ENCODE measurements around the gene ME3. TPM values are rescaled to one million over a fixed set of nuclear protein-coding genes. Genes with fewer than 3 reads are reported as not detected.

ME3 gene
- total and polyA plus RNA-seq, 2 experiments from 2014 or later = 3.5 to 17.2 TPM

DNA sequence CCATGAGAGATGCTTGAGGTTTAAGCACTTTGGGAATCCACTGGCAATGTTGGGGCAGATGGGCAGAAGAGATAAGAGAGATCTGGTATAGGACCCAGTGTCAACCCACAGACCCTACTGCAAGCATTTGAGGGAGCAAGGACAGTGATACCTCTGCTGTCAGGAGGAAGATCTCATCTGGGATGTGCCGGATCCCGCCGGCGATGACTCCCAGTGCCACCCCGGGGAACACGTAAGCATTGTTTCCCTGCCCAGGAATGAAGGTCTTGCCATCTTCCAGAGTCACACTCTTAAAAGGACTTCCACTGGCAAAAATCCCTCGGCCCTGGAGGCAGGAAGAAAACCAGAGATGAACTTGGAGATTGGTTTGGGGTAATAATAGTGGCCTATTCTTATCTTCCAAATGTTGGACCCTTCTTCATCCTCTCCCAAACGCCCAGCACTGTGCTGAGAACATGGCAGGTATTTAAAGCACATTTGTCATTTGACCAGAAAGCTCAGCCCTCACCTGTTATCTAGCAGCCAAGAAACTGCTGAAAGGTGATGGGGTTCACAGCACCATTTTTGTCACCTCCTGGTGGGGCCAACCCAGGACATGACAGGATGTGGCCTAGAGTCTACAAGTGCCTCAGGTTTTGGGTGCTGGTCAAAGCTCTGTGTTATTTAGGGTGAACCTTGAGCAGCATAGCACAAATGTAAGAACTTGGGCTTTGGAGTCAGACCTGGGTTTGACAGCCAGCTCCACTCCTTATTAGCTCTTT lies 226.1 kb downstream of the ME3 start:
- Histone ChIP-seq H3K36me3 (no peaks in the 10 kb centered on the region), H3K4me1 (ENCODE audit: low read depth) (no peaks in the 10 kb centered on the region), H3K27ac (no peak overlapping the region), H3K9me3 (ENCODE audit: low read depth) (no peaks in the 10 kb centered on the region), H3K27me3 (no peaks in the 10 kb centered on the region), H3K4me3 (no peak overlapping the region)
- no peak for DNase-seq (ENCODE audit: low read depth in 1 of 2, low spot score in 1 of 2)
- TF ChIP-seq CTCF (IDR thresholded peaks at IDR 0.05; ENCODE audit: low read depth, low read length) = no peak

DNA sequence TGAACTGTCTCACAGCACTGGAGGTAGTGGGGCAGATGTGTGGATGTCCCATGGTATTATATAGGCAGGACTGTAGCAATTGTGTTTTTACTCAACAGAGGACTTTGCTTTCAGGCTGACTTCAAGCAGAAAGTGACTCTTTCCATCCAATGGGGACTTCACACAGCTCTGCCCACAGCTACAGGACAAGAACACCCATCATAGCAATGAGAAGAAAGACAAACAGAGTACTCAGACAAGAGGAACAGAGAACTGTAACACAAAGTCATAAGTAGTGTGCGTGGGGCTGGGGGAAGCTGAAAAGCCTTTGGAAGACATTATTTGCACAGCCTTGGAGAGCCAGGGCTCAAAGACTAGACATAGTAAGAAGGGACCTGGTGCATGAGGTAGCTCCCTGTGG lies 227.4 kb downstream of the ME3 start:
- no peaks in the 10 kb centered on the region for H3K9me3 ChIP-seq (ENCODE audit: low read depth)
- no peaks in the 10 kb centered on the region for H3K36me3 ChIP-seq
- no peak overlapping the region for H3K4me3 ChIP-seq
- H3K27ac ChIP-seq = no peak overlapping the region
- DNase-seq (ENCODE audit: low read depth in 1 of 2, low spot score in 1 of 2) = no peak
- TF ChIP-seq CTCF (IDR thresholded peaks at IDR 0.05; ENCODE audit: low read depth, low read length) = no peak
- H3K4me1 ChIP-seq (ENCODE audit: low read depth) = no peaks in the 10 kb centered on the region
- no peaks in the 10 kb centered on the region for H3K27me3 ChIP-seq

DNA sequence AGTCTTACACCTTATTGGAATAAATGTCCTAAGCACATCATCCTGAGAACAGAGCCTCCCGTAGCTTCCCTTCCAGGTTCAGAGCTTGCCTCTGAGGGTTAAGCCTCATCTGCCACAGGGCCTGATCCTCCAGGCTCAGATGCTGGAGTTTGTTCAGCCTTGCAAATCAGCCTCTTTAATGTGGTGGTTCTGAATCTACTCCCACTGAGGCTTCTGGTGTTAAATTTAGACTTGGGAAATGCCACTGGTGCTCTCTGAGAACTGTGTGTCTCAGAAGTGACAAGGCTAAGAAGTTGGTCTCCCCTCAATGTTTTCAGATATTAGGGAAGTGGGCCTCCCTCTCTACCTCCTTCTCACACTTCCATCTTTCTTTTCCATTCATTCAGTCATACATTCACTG lies 229.0 kb downstream of the ME3 start:
- Histone ChIP-seq H3K4me3 (no peak overlapping the region), H3K27me3 (no peaks in the 10 kb centered on the region), H3K36me3 (no peaks in the 10 kb centered on the region), H3K9me3 (ENCODE audit: low read depth) (no peaks in the 10 kb centered on the region), H3K4me1 (ENCODE audit: low read depth) (no peaks in the 10 kb centered on the region), H3K27ac (no peak overlapping the region)
- TF ChIP-seq CTCF (IDR thresholded peaks at IDR 0.05; ENCODE audit: low read depth, low read length) = no peak
- DNase-seq (ENCODE audit: low read depth in 1 of 2, low spot score in 1 of 2) = no peak

GRCh38 chr11:86442827-86443226 lies 229.6 kb downstream of the ME3 start:
- DNase-seq (ENCODE audit: low read depth in 1 of 2, low spot score in 1 of 2) = no peak
- TF ChIP-seq CTCF (IDR thresholded peaks at IDR 0.05; ENCODE audit: low read depth, low read length) = no peak
- no peak overlapping the region for H3K27ac ChIP-seq
- H3K27me3 ChIP-seq = no peaks in the 10 kb centered on the region
- H3K9me3 ChIP-seq (ENCODE audit: low read depth) = no peaks in the 10 kb centered on the region
- no peaks in the 10 kb centered on the region for H3K36me3 ChIP-seq
- H3K4me1 ChIP-seq (ENCODE audit: low read depth) = no peaks in the 10 kb centered on the region
- no peak overlapping the region for H3K4me3 ChIP-seq

DNA sequence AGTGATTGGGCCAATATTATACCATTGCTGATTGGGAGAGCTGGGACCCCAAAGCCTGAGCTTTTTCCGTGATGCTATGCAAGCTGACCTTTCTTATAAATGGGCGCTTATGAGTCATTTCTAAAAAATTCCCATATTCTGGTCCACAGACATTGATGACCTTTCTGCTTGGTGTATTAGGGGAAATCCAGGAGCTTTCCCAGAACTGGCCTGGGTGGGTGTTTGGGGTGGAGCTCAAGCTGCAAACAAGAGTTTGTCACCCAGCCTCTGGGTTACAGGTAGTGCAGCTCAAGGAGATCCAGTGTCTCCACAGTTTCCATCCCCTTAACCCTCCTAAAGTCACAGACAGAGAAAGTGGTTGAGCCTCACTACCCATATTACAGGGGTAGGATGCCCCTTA lies 230.0 kb downstream of the ME3 start:
- no peaks in the 10 kb centered on the region for H3K4me1 ChIP-seq (ENCODE audit: low read depth)
- no peaks in the 10 kb centered on the region for H3K9me3 ChIP-seq (ENCODE audit: low read depth)
- TF ChIP-seq CTCF (IDR thresholded peaks at IDR 0.05; ENCODE audit: low read depth, low read length) = no peak
- DNase-seq (ENCODE audit: low read depth in 1 of 2, low spot score in 1 of 2) = no peak
- H3K4me3 ChIP-seq = no peak overlapping the region
- H3K27ac ChIP-seq = no peak overlapping the region
- no peaks in the 10 kb centered on the region for H3K27me3 ChIP-seq
- H3K36me3 ChIP-seq = no peaks in the 10 kb centered on the region

All from cardiac muscle cell (in vitro differentiated cells and primary cell).